Keratinocyte (primary cell): ENCODE results near the gene NEK6. TPM values are rescaled to one million over a fixed set of nuclear protein-coding genes. Genes with fewer than 3 reads are reported as not detected.
A peak's percentile ranks its signal among the peaks of the same experiment; 100 is the strongest.

Experiments
- DNase-seq: peaks from one replicate; pipeline ENCODE4 v3.0.0-alpha.2; 2011; ENCODE audit warnings: low read depth, missing footprints, low spot score
- FAIRE-seq: peaks from 2 replicates; lab custom pipeline; 2011; peaks lifted over from hg19 to GRCh38; lab: Jason Lieb, UNC
- H2AFZ ChIP-seq: 2 replicates; pipeline ENCODE4 v1.6.0; 2012; ENCODE audit warnings: low read length, control low read depth, inconsistent platforms; ENCODE audit not compliant: control insufficient read depth
- H3K27ac ChIP-seq: 2 replicates; pipeline ENCODE4 v1.5.1; 2011; ENCODE audit warnings: low read length; ENCODE audit not compliant: control insufficient read depth, insufficient read depth
- H3K27me3 ChIP-seq: 3 replicates; pipeline ENCODE4 v1.6.0; 2011; ENCODE audit warnings: low read length; ENCODE audit not compliant: control insufficient read depth, insufficient read depth; ENCODE audit errors: extremely low read depth
- H3K36me3 ChIP-seq, 2 experiments: 2 replicates in 1 of 2; 3 replicates in 1 of 2; pipeline ENCODE4 v1.5.1; 2011; ENCODE audit warnings: low read length in 2 of 2, mild to moderate bottlenecking in 1 of 2; ENCODE audit not compliant: control insufficient read depth in 2 of 2, insufficient read depth in 2 of 2; ENCODE audit errors: extremely low read depth in 1 of 2
- H3K4me1 ChIP-seq: 3 replicates; pipeline ENCODE4 v1.5.1; 2011; ENCODE audit warnings: low read length; ENCODE audit not compliant: control insufficient read depth, insufficient read depth; ENCODE audit errors: extremely low read depth
- H3K4me2 ChIP-seq: 3 replicates; pipeline ENCODE4 v1.6.0; 2011; ENCODE audit warnings: low read depth, low read length; ENCODE audit not compliant: control insufficient read depth, insufficient read depth; ENCODE audit errors: extremely low read depth
- H3K4me3 ChIP-seq, 3 experiments: fragments of 200-600 bp in 1 of 3; sonication (generic) in 1 of 3; 2 replicates in 2 of 3; 3 replicates in 1 of 3; pipeline ENCODE4 v1.5.1; 2011 to 2016; ENCODE audit warnings: low read length in 3 of 3, mild to moderate bottlenecking in 3 of 3, control low read depth in 2 of 3, inconsistent platforms in 1 of 3, low read depth in 1 of 3, mixed read lengths in 1 of 3, mixed run types in 1 of 3, moderate library complexity in 1 of 3; ENCODE audit not compliant: control insufficient read depth in 2 of 3, insufficient read depth in 2 of 3; ENCODE audit errors: extremely low read depth in 1 of 3
- H3K79me2 ChIP-seq: 2 replicates; pipeline ENCODE4 v1.6.0; 2012; ENCODE audit warnings: low read length; ENCODE audit not compliant: control insufficient read depth, insufficient read depth
- H3K9ac ChIP-seq: 3 replicates; pipeline ENCODE4 v1.6.0; 2011; ENCODE audit warnings: low read length; ENCODE audit not compliant: control insufficient read depth, insufficient read depth; ENCODE audit errors: extremely low read depth
- H3K9me1 ChIP-seq: 3 replicates; pipeline ENCODE4 v1.6.0; 2011; ENCODE audit warnings: low read length; ENCODE audit not compliant: control insufficient read depth, insufficient read depth; ENCODE audit errors: extremely low read depth
- H3K9me3 ChIP-seq: 2 replicates; pipeline ENCODE4 v1.5.1; 2012; ENCODE audit warnings: low read depth, low read length; ENCODE audit not compliant: control insufficient read depth
- H4K20me1 ChIP-seq: 3 replicates; pipeline ENCODE4 v1.6.0; 2011; ENCODE audit warnings: low read length; ENCODE audit not compliant: control insufficient read depth, insufficient read depth; ENCODE audit errors: extremely low read depth
- EZH2 ChIP-seq: IDR thresholded peaks from one replicate; pipeline ENCODE4 v1.6.1; 2012; ENCODE audit warnings: inconsistent platforms, mild to moderate bottlenecking, low read length, moderate library complexity
- dilution Hi-C: fragments of 300-500 bp; cut with MboI; formaldehyde crosslinking; loops from one replicate; pipeline ENCODE4 v1.7.0; 2020; ENCODE audit warnings: low sequenced_read_pairs; ENCODE audit not compliant: extremely low pct_ligation_motif_present
- polyA plus RNA-seq, 5 experiments: library from polyadenylated mRNA; depleted of rRNA in 3 of 5; stranded (reverse) in 3 of 5; stranded (forward) in 1 of 5; unstranded in 1 of 5; fragments of >200 nt; gene quantifications; 1 replicate in 1 of 5; 2 replicates in 3 of 5; 3 replicates in 1 of 5; pipeline versions ENCODE4 v1.2.1 to v1.2.3, GENCODE V29; 2011 to 2012; ENCODE audit warnings: missing spikeins in 2 of 5, low read depth in 1 of 5, low replicate concordance in 1 of 5
- TF ChIP-seq, protein P1 (sequence below), 3 experiments: IDR thresholded peaks in 1 of 3; conservative IDR thresholded peaks in 1 of 3; optimal IDR thresholded peaks in 1 of 3; 2 replicates in 2 of 3; 3 replicates in 1 of 3; pipeline versions ENCODE3 to v1.5.1; 2011; ENCODE audit warnings: low read length in 3 of 3, mild to moderate bottlenecking in 3 of 3, moderate library complexity in 2 of 3, control low read depth in 1 of 3, inconsistent platforms in 1 of 3; ENCODE audit not compliant: insufficient read depth in 2 of 3; ENCODE audit errors: extremely low read depth in 1 of 3

The NEK6 gene
- polyA plus RNA-seq, 1 donor (not counting 4 experiments of a cell fraction or from before 2014, with no cell fraction given): 56.4 TPM

DNA sequence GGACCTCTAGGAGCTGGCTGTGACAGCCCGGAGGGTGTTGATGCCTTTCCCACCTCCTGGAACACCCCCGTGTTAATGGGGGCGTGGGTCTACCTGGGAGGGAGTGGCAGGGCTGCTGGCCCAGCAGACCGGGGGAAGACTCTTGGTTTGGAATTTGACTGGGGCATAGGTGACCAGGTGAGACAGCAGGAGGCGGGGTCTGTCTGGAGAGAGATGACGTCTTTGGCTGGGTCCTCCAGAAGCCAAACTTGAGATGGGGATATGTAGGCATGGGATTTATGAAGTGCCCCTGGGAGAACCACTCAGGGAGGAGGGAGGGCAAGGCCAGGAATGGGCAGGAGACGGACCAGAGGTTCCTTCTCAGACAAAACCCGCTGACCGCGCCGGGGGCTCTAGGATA lies 42.6 kb downstream of the NEK6 start:
- peaks cover 5% of the 10 kb centered on the region for H4K20me1 ChIP-seq
- peaks cover 55% of the 10 kb centered on the region for H3K4me1 ChIP-seq

DNA sequence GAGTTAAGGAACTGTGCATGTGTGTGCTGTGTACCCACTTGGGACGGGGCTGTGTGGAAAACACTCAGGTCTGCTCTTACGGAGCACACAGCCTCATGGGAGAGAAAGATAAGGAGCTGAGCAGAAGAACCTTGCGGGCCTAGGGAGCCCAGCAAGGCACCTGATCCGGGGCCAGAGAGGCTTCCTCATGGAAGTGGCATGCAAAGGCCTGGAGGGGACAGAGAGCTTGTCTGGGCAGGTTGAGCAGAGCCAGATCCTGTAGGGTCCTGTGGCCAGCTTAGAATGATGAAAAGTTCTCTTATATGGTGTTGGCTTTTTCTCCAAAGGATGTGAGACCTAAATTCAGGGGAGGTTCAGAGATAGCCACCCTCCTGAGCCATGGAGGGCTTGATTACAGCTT lies 45.2 kb downstream of the NEK6 start:
- Histone ChIP-seq H3K79me2 (peaks cover 41% of the 10 kb centered on the region), H4K20me1 (peaks cover 2% of the 10 kb centered on the region), H3K9me3 (no peaks in the 10 kb centered on the region), H3K4me3 (peak overlapping the region in 1 of 3 experiments; percentile 11), H3K4me1 (peaks cover 54% of the 10 kb centered on the region), H3K27ac (peak overlapping the region; percentile 30), H3K9ac (no peak overlapping the region), H3K36me3 (peaks cover 8 to 35% of the 10 kb centered on the region in 2 experiments), H3K4me2 (peak overlapping the region; percentile 71), H2AFZ (no peak overlapping the region), H3K27me3 (no peaks in the 10 kb centered on the region), H3K9me1 (peaks cover 4% of the 10 kb centered on the region)
- TF ChIP-seq, protein P1, sequence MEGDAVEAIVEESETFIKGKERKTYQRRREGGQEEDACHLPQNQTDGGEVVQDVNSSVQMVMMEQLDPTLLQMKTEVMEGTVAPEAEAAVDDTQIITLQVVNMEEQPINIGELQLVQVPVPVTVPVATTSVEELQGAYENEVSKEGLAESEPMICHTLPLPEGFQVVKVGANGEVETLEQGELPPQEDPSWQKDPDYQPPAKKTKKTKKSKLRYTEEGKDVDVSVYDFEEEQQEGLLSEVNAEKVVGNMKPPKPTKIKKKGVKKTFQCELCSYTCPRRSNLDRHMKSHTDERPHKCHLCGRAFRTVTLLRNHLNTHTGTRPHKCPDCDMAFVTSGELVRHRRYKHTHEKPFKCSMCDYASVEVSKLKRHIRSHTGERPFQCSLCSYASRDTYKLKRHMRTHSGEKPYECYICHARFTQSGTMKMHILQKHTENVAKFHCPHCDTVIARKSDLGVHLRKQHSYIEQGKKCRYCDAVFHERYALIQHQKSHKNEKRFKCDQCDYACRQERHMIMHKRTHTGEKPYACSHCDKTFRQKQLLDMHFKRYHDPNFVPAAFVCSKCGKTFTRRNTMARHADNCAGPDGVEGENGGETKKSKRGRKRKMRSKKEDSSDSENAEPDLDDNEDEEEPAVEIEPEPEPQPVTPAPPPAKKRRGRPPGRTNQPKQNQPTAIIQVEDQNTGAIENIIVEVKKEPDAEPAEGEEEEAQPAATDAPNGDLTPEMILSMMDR (optimal IDR thresholded peaks at IDR 0.05 in 1 of 3, IDR thresholded peaks at IDR 0.05 in 1 of 3, conservative IDR thresholded peaks at IDR 0.05 in 1 of 3; ENCODE audit: extremely low read depth in 1 of 3, insufficient read depth in 2 of 3, low read length in 3 of 3): no peak
- no peak for TF ChIP-seq EZH2
- FAIRE-seq (peak; percentile 88), DNase-seq (peak; percentile 35)
- dilution Hi-C loops: loop anchor here (25.0 kb wide), 1 partner anchor 191 kb away; no protein-coding TSS in a partner anchor

More for the DNA sequence above, 42.6 kb downstream of the NEK6 start:
- H2AFZ ChIP-seq: no peak overlapping the region
- peaks cover 4% of the 10 kb centered on the region for H3K9me1 ChIP-seq
- no peak for FAIRE-seq
- DNase-seq: no peak
- peaks cover 50% of the 10 kb centered on the region for H3K79me2 ChIP-seq
- H3K9me3 ChIP-seq: no peaks in the 10 kb centered on the region
- H3K27me3 ChIP-seq: no peaks in the 10 kb centered on the region
- TF ChIP-seq EZH2: no peak
- TF ChIP-seq, protein P1 (optimal IDR thresholded peaks at IDR 0.05 in 1 of 3, IDR thresholded peaks at IDR 0.05 in 1 of 3, conservative IDR thresholded peaks at IDR 0.05 in 1 of 3; ENCODE audit: extremely low read depth in 1 of 3, insufficient read depth in 2 of 3, low read length in 3 of 3): no peak
- no peak overlapping the region for H3K4me2 ChIP-seq
- no peak overlapping the region for H3K9ac ChIP-seq
- H3K27ac ChIP-seq: no peak overlapping the region
- H3K36me3 ChIP-seq: peaks cover 6 to 28% of the 10 kb centered on the region in 2 experiments
- H3K4me3 ChIP-seq: no peak overlapping the region
- dilution Hi-C loops: loop anchor here (25.0 kb wide), 1 partner anchor 188 kb away; no protein-coding TSS in a partner anchor
